ENCODE data around the gene PKHD1. TPM values are rescaled to one million over a fixed set of nuclear protein-coding genes. Genes with fewer than 3 reads are reported as not detected.

PKHD1 gene
- total RNA-seq, 1 experiment from 2014 or later, result 0.09 TPM

DNA sequence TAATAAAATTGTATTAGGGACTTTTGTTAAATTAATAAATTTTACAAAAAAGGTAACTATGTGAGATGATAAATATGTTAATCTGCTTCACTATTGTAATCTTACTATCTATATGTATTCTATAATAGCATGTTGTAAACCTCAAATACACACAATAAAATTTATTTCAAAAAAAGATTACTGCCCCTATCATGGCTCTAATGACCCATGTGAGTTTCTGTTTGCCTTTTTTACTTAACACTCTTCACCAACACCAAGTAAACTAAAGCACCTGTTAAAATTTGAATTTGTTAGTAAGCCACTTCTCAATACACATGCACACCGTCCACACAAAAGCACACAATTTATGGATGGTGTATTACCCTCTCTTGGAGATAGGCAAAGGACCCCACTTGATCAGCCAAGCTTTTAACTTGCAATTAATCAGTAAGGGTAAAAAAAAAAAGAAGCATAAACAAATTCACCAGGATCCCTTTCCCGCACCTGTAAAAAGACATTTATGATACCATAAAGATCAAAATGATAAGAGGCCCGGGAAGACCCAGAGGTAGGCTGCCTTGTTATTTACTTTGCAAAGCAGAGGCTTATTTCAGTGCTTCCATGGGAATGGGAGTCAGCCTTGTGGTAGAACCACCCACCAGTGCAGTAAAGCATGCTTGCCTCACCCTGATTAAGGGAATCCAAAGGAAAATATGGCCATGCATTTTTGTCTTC is 28.6 kb upstream of the PKHD1 start:
- Histone ChIP-seq H3K27me3 (ENCODE audit: insufficient read depth, low read length) (no peaks in the 10 kb centered on the region), H2BK12ac (ENCODE audit: insufficient read length, low read depth, low read length) (no peak overlapping the region), H3K56ac (ENCODE audit: insufficient read length, low read depth, low read length) (no peak overlapping the region), H3K23me2 (ENCODE audit: insufficient read length, low read depth, low read length, poor library complexity, severe bottlenecking) (no peaks in the 10 kb centered on the region), H2BK15ac (ENCODE audit: low read depth, low read length) (no peak overlapping the region), H3K79me2 (ENCODE audit: insufficient read depth, low read length) (no peaks in the 10 kb centered on the region), H2BK20ac (ENCODE audit: low read depth, low read length, poor library complexity, severe bottlenecking) (no peak overlapping the region), H3K4ac (ENCODE audit: low read depth, low read length) (no peak overlapping the region), H3K4me2 (ENCODE audit: insufficient read depth, insufficient read length, low read length) (no peak overlapping the region), H3K9me3 (ENCODE audit: control insufficient read depth, low read depth, low read length) (no peaks in the 10 kb centered on the region), H3K79me1 (ENCODE audit: insufficient read depth, low read depth, low read length, poor library complexity, severe bottlenecking) (no peaks in the 10 kb centered on the region), H3K27ac (ENCODE audit: insufficient read length, low read depth, low read length) (no peak overlapping the region), H3K23ac (ENCODE audit: insufficient read length, low read depth, low read length) (no peak overlapping the region), H2AFZ (ENCODE audit: low read length) (no peak overlapping the region), H3K9ac (ENCODE audit: extremely low read depth, insufficient read length, low read length) (no peak overlapping the region), H4K91ac (ENCODE audit: insufficient read length, low read depth, low read length) (no peak overlapping the region), H4K5ac (ENCODE audit: insufficient read length, low read depth, low read length) (no peak overlapping the region), H3K18ac (ENCODE audit: insufficient read length, low read depth, low read length) (no peak overlapping the region), H4K20me1 (ENCODE audit: control insufficient read depth, insufficient read depth, insufficient read length) (no peaks in the 10 kb centered on the region), H4K8ac (replicated peaks; ENCODE audit: insufficient read length, low read depth, low read length) (no peak overlapping the region), H3K4me1 (ENCODE audit: insufficient read depth, low read length) (no peaks in the 10 kb centered on the region), H3T11ph (ENCODE audit: low read length) (no peak overlapping the region), H2BK120ac (ENCODE audit: low read depth, low read length, poor library complexity, severe bottlenecking) (no peak overlapping the region), H2AK5ac (ENCODE audit: insufficient read length, low read length) (no peak overlapping the region), H3K14ac (ENCODE audit: insufficient read depth, low read length) (no peak overlapping the region), H2BK5ac (ENCODE audit: insufficient read length, low read length) (no peak overlapping the region)
- WGBS (ENCODE audit: extremely low coverage, insufficient read length, low lambda C conversion rate), result no CpG with 5 or more reads among the region's 3 CpGs
- Mint-ChIP-seq H3K9me3 (peaks cover 9 to 11% of the 10 kb centered on the region in 2 experiments; a peak in 4 of 5 replicates), H3K36me3 (ENCODE audit: insufficient read depth in 1 of 3, low read depth in 3 of 3) (peaks cover 5 to 7% (median 6%) of the 10 kb centered on the region in 3 experiments; a peak in 6 of 7 replicates), H3K27ac (no peak overlapping the region), H3K27me3 (ENCODE audit: low read depth) (peaks cover 2% of the 10 kb centered on the region; the same call in 1 of the 2 replicates), H3K4me1 (0 out of 4 replicates have a peak, but pooled peaks cover 0 to 4% of the 10 kb centered on the region in 2 experiments), H3K4me3 (no peak overlapping the region)
- DNase-seq, result no peak
- TF ChIP-seq, protein P1, sequence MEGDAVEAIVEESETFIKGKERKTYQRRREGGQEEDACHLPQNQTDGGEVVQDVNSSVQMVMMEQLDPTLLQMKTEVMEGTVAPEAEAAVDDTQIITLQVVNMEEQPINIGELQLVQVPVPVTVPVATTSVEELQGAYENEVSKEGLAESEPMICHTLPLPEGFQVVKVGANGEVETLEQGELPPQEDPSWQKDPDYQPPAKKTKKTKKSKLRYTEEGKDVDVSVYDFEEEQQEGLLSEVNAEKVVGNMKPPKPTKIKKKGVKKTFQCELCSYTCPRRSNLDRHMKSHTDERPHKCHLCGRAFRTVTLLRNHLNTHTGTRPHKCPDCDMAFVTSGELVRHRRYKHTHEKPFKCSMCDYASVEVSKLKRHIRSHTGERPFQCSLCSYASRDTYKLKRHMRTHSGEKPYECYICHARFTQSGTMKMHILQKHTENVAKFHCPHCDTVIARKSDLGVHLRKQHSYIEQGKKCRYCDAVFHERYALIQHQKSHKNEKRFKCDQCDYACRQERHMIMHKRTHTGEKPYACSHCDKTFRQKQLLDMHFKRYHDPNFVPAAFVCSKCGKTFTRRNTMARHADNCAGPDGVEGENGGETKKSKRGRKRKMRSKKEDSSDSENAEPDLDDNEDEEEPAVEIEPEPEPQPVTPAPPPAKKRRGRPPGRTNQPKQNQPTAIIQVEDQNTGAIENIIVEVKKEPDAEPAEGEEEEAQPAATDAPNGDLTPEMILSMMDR (conservative IDR thresholded peaks at IDR 0.05), result no peak
